Smooth muscle cell (in vitro differentiated cells): ENCODE results near the gene STX1B. TPM values are rescaled to one million over a fixed set of nuclear protein-coding genes. Genes with fewer than 3 reads are reported as not detected.
A peak's percentile ranks its signal among the peaks of the same experiment; 100 is the strongest.

Source experiments
- DNase-seq: peaks from one replicate; lab custom pipeline; 2025; ENCODE audit not compliant: unreplicated experiment; lab: John Stamatoyannopoulos, UW
- H2AFZ ChIP-seq: fragments of 200-600 bp; sonication (generic); 2 replicates; pipeline ENCODE4 v1.6.0; 2016; ENCODE audit warnings: antibody characterized with exemption, low read depth, mild to moderate bottlenecking
- H3F3A ChIP-seq: fragments of 200-600 bp; sonication (generic); 2 replicates; pipeline ENCODE4 v1.6.0; 2017; ENCODE audit warnings: antibody characterized with exemption, low read depth
- H3K27ac ChIP-seq: fragments of 200-600 bp; sonication (generic); 2 replicates; pipeline ENCODE4 v1.5.1; 2016; ENCODE audit warnings: low read depth, mild to moderate bottlenecking
- H3K27me3 ChIP-seq: fragments of 200-600 bp; sonication (generic); 2 replicates; pipeline ENCODE4 v1.6.1; 2016; ENCODE audit warnings: low read depth, mild to moderate bottlenecking
- H3K36me3 ChIP-seq: fragments of 200-600 bp; sonication (generic); 2 replicates; pipeline ENCODE4 v1.5.1; 2016; ENCODE audit warnings: low read depth
- H3K4me1 ChIP-seq: fragments of 200-600 bp; sonication (generic); 2 replicates; pipeline ENCODE4 v1.5.1; 2016; ENCODE audit warnings: low read depth
- H3K4me2 ChIP-seq: fragments of 200-600 bp; sonication (generic); 2 replicates; pipeline ENCODE4 v1.6.0; 2016; ENCODE audit warnings: mild to moderate bottlenecking
- H3K4me3 ChIP-seq: fragments of 200-600 bp; sonication (generic); 2 replicates; pipeline ENCODE4 v1.5.1; 2016; ENCODE audit warnings: mild to moderate bottlenecking
- H3K79me2 ChIP-seq: fragments of 200-600 bp; sonication (generic); 2 replicates; pipeline ENCODE4 v1.6.0; 2016; ENCODE audit warnings: low read depth, mild to moderate bottlenecking
- H3K9ac ChIP-seq: fragments of 200-600 bp; sonication (generic); 2 replicates; pipeline ENCODE4 v1.6.0; 2016; ENCODE audit warnings: low read depth
- H3K9me3 ChIP-seq: fragments of 200-600 bp; sonication (generic); replicated peaks from 2 replicates; pipeline ENCODE4 v1.5.1; 2016; ENCODE audit warnings: low read depth
- H4K20me1 ChIP-seq: fragments of 200-600 bp; sonication (generic); 2 replicates; pipeline ENCODE4 v1.6.0; 2016; ENCODE audit warnings: low read depth
- CTCF ChIP-seq: fragments of 200-600 bp; sonication (generic); IDR thresholded peaks from 2 replicates; pipeline ENCODE4 v1.5.1; 2017; ENCODE audit warnings: borderline replicate concordance, mild to moderate bottlenecking, antibody characterized with exemption; ENCODE audit not compliant: insufficient read depth, poor library complexity, severe bottlenecking
- WGBS: methylation state at CpG from one replicate; pipeline ENCODE4 v1.1.7; 2016; ENCODE audit warnings: low lambda C conversion rate; 5-methylcytosine and 5-hydroxymethylcytosine counted together
- polyA plus RNA-seq: library from polyadenylated mRNA; unstranded; fragments of >200 nt; fragmentation: Nextera tagmentation; extraction: Ambion mirVana; gene quantifications from 2 replicates; pipeline ENCODE4 v1.2.1, GENCODE V29; 2016
- total RNA-seq: library from RNA; depleted of rRNA; stranded (reverse); fragments of >200 nt; gene quantifications from 2 replicates; pipeline ENCODE4 v1.2.3, GENCODE V29; 2014

Gene STX1B
- total and polyA plus RNA-seq, 2 experiments from 2014 or later: 0.72 to 1.0 TPM

- H3K27me3 ChIP-seq: no peaks in the 10 kb centered on the region
- peaks cover 13% of the 10 kb centered on the region for H3K79me2 ChIP-seq
- no peaks in the 10 kb centered on the region for H3K4me1 ChIP-seq
- peak within 1 kb of the TSS; percentile 95 for H3K4me3 ChIP-seq
- peak within 1 kb of the TSS; percentile 94 for H3K9ac ChIP-seq
- WGBS: 2% methylated on average over 70 of the region's 75 CpGs
- peaks cover 11% of the 10 kb centered on the region for H4K20me1 ChIP-seq
- no peak for TF ChIP-seq CTCF
- no peaks in the 10 kb centered on the region for H3F3A ChIP-seq
- H3K36me3 ChIP-seq: no peaks in the 10 kb centered on the region
- H2AFZ ChIP-seq: peak within 1 kb of the TSS; percentile 76
- H3K27ac ChIP-seq: peak within 1 kb of the TSS; percentile 96
- peak within 1 kb of the TSS; percentile 92 for H3K4me2 ChIP-seq
- peak; percentile 89 for DNase-seq
- H3K9me3 ChIP-seq: no peaks in the 10 kb centered on the region
Observed at GRCh38 chr16:31032736-31033708, 22.6 kb upstream of the STX1B start, which contains the start of gene STX4. Gene STX4, plus strand, starts transcription at chr16:31033558. Its CDS starts 248 bp downstream, at chr16:31033806.

- Histone ChIP-seq H3K79me2 (peaks cover 13% of the 10 kb centered on the region), H3K4me3 (no peak overlapping the region), H3K9ac (no peak overlapping the region), H3K36me3 (no peaks in the 10 kb centered on the region), H4K20me1 (peaks cover 11% of the 10 kb centered on the region), H3F3A (no peaks in the 10 kb centered on the region), H3K27ac (no peak overlapping the region), H2AFZ (no peak overlapping the region), H3K27me3 (no peaks in the 10 kb centered on the region), H3K4me1 (no peaks in the 10 kb centered on the region), H3K9me3 (no peaks in the 10 kb centered on the region), H3K4me2 (no peak overlapping the region)
- TF ChIP-seq CTCF: no peak
- no peak for DNase-seq
- WGBS: 86% methylated on average over 4 of the region's 4 CpGs
Observed at GRCh38 chr16:31031276-31031675, 20.8 kb upstream of the STX1B start.

- Histone ChIP-seq H3K27ac (no peak overlapping the region), H3K4me2 (no peak overlapping the region), H3K79me2 (peaks cover under 1% of the 10 kb centered on the region), H3K4me3 (no peak overlapping the region), H3K9me3 (no peaks in the 10 kb centered on the region), H2AFZ (no peak overlapping the region), H3F3A (no peaks in the 10 kb centered on the region), H3K9ac (no peak overlapping the region), H3K4me1 (no peaks in the 10 kb centered on the region), H3K36me3 (no peaks in the 10 kb centered on the region), H4K20me1 (peaks cover 1% of the 10 kb centered on the region), H3K27me3 (no peaks in the 10 kb centered on the region)
- no peak for TF ChIP-seq CTCF
- WGBS: 90% methylated on average over 5 of the region's 5 CpGs
- DNase-seq: no peak
Observed at GRCh38 chr16:31029272-31029671, 18.8 kb upstream of the STX1B start.
